Endothelial cell (in vitro differentiated cells): ENCODE measurements around the gene KMT2B. TPM values are rescaled to one million over a fixed set of nuclear protein-coding genes. Genes with fewer than 3 reads are reported as not detected.

ENCODE experiments used
- DNase-seq: peaks from one replicate; pipeline ENCODE4 v3.0.0; 2021; ENCODE audit warnings: low spot score
- H3K27ac Mint-ChIP-seq: one replicate; pipeline ENCODE4 v1.8.0; 2021; ENCODE audit warnings: mixed read lengths, inconsistent platforms; ENCODE audit not compliant: unreplicated experiment
- H3K27me3 Mint-ChIP-seq: one replicate; pipeline ENCODE4 v1.8.0; 2021; ENCODE audit warnings: mild to moderate bottlenecking, moderate library complexity, mixed read lengths, inconsistent platforms; ENCODE audit not compliant: unreplicated experiment
- H3K36me3 Mint-ChIP-seq: one replicate; pipeline ENCODE4 v1.8.0; 2021; ENCODE audit warnings: mild to moderate bottlenecking, low read depth, mixed read lengths, inconsistent platforms; ENCODE audit not compliant: unreplicated experiment
- H3K4me1 Mint-ChIP-seq: one replicate; pipeline ENCODE4 v1.8.0; 2021; ENCODE audit warnings: mild to moderate bottlenecking, mixed read lengths, inconsistent platforms; ENCODE audit not compliant: unreplicated experiment
- H3K4me3 Mint-ChIP-seq: one replicate; pipeline ENCODE4 v1.8.0; 2021; ENCODE audit warnings: mild to moderate bottlenecking, mixed read lengths, inconsistent platforms; ENCODE audit not compliant: unreplicated experiment
- H3K9me3 Mint-ChIP-seq: one replicate; pipeline ENCODE4 v1.8.0; 2021; ENCODE audit warnings: mixed read lengths, inconsistent platforms; ENCODE audit not compliant: unreplicated experiment
- total RNA-seq: library from RNA; stranded (reverse); fragmentation: NEBNext Ultra II Directional; extraction: Animal tissue kit (Norgen Biotek cat#: 25700); gene quantifications from one replicate; pipeline ENCODE4 v1.2.1, GENCODE V29; 2021; ENCODE audit not compliant: unreplicated experiment
- TF ChIP-seq, protein P1 (sequence below): fragments of 200-600 bp; sonication (generic); IDR thresholded peaks from one replicate; pipeline ENCODE4 v1.5.0; 2021; ENCODE audit warnings: antibody characterized with exemption; ENCODE audit not compliant: unreplicated experiment

KMT2B gene
- total RNA-seq, 1 donor from 2014 or later, result 51.7 TPM

DNA sequence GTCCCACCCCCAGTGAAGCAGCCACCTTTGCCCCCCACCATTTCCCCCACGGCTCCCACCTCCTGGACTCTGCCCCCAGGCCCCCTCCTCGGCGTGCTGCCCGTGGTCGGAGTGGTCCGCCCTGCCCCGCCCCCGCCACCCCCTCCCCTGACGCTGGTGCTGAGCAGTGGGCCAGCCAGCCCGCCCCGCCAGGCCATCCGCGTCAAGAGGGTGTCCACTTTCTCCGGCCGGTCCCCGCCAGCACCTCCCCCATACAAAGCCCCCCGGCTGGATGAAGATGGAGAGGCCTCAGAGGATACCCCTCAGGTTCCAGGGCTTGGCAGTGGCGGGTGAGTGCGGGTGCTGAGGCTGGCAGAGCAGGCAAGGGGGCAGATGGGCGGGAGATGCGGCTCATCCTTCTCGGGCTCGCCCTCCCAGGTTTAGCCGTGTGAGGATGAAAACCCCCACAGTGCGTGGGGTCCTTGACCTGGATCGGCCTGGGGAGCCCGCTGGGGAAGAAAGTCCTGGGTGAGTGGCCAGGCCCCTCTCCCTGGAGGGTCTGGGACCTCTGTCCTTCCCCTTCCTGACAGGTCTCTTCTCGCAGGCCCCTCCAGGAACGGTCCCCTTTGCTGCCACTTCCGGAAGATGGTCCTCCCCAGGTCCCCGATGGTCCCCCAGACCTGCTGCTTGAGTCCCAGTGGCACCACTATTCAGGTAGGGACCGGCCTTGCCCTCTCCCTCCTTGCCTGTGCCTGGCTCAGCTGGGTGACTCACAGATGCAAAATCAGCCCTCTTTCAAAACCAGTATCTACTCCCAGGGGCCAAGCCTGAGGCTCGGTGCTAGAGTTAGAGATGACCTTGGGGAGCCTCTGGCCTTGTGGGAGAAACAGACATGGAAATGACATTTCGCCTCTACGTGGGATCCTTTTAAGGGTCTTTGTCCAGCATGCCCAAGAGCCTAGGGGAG, 15.7 kb downstream of the KMT2B start:
- H3K9me3 Mint-ChIP-seq, result no peaks in the 10 kb centered on the region
- H3K27ac Mint-ChIP-seq, result no peak overlapping the region
- peaks cover 25% of the 10 kb centered on the region for H3K27me3 Mint-ChIP-seq
- H3K4me3 Mint-ChIP-seq, result peak overlapping the region; percentile 49
- TF ChIP-seq, protein P1, sequence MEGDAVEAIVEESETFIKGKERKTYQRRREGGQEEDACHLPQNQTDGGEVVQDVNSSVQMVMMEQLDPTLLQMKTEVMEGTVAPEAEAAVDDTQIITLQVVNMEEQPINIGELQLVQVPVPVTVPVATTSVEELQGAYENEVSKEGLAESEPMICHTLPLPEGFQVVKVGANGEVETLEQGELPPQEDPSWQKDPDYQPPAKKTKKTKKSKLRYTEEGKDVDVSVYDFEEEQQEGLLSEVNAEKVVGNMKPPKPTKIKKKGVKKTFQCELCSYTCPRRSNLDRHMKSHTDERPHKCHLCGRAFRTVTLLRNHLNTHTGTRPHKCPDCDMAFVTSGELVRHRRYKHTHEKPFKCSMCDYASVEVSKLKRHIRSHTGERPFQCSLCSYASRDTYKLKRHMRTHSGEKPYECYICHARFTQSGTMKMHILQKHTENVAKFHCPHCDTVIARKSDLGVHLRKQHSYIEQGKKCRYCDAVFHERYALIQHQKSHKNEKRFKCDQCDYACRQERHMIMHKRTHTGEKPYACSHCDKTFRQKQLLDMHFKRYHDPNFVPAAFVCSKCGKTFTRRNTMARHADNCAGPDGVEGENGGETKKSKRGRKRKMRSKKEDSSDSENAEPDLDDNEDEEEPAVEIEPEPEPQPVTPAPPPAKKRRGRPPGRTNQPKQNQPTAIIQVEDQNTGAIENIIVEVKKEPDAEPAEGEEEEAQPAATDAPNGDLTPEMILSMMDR, result no peak
- no peak for DNase-seq
- H3K4me1 Mint-ChIP-seq, result no peaks in the 10 kb centered on the region
- peaks cover 56% of the 10 kb centered on the region for H3K36me3 Mint-ChIP-seq

DNA sequence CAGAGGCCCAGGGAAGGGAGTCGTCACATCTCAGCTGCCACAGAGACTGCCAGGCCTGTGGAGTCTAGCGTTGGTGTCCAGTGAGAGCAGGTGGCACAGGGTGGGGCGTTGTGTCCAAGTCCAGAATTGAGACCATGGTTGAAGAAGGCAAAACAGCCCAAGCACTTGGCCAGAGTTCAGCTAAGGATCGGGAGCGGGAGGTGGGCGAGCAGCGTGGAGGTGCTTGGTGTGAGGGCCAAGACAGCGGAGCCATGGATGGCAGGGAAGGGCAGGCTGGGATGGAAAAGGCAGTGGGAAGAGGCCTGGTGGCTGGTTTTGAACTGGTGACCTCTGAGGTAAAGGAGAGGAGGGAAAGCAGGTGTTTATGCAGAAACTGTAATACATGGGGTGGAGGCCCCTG, 16.5 kb downstream of the KMT2B start:
- Mint-ChIP-seq H3K4me1 (no peaks in the 10 kb centered on the region), H3K9me3 (no peaks in the 10 kb centered on the region), H3K4me3 (peak overlapping the region; percentile 49), H3K27ac (no peak overlapping the region), H3K36me3 (peaks cover 55% of the 10 kb centered on the region), H3K27me3 (peaks cover 28% of the 10 kb centered on the region)
- TF ChIP-seq, protein P1, result no peak
- DNase-seq, result no peak

DNA sequence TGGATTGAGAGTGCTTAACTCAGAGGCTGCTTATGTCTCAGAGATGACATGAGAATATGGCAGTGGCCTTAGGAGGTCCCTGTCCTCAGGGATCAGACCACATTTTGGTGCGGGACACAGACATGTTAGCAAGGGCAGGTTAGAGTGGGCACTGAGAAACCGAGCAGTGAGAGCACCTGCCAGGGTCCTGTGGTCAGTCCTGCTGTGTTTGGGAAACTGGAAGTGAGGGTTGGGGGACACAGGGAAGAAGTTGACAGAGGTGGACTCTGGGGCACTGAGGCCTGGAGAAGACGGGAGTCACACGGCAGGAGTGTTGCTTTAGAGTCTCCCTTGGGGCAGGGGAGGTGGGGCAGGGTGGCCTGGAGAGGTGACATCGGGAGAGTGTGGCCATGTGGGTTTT, 17.1 kb downstream of the KMT2B start:
- TF ChIP-seq, protein P1, result no peak
- Mint-ChIP-seq H3K36me3 (peaks cover 49% of the 10 kb centered on the region), H3K4me1 (peaks cover 3% of the 10 kb centered on the region), H3K27ac (no peak overlapping the region), H3K4me3 (peak overlapping the region; percentile 49), H3K9me3 (no peaks in the 10 kb centered on the region), H3K27me3 (peaks cover 28% of the 10 kb centered on the region)
- DNase-seq, result no peak

DNA sequence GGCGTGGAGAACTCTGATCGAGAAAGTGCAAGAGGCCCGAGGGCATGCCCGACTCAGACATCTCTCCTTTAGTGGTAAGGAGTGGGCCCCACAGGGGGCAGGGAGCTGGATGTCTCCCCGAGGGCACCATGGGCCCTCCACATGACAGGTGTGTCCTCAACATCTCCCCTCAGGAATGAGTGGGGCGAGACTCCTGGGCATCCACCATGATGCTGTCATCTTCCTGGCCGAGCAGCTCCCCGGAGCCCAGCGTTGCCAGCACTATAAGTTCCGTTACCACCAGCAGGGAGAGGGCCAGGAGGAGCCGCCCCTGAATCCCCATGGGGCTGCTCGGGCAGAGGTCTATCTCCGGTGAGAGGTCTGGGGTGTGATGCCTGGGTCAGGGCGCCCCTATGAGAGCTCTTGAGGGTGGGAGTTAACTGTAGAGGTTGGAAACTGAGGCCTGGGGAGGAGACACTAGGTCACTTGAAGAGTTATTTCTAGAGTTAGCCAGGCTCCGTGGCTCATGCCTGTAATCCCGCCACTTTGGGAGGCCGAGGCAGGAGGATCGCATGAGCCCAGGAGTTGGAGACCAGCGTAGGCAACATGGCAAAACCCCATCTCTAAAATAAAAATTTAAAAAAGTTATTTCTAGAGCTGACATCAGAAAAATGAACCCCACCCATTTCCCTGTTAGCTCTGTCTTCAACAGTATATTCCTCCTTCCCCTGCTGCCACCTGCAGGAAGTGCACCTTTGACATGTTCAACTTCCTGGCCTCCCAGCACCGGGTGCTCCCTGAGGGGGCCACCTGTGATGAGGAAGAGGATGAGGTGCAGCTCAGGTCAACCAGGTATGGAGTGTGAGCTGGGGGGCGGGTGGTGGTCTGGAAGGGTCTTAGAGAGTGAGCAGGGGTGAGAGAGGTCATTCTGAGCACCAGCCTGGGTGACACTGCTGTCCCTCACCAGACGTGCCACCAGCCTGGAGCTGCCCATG, 19.4 kb downstream of the KMT2B start:
- TF ChIP-seq, protein P1, result no peak
- Mint-ChIP-seq H3K9me3 (no peaks in the 10 kb centered on the region), H3K4me3 (peak overlapping the region; percentile 39), H3K4me1 (peaks cover 9% of the 10 kb centered on the region), H3K27me3 (peaks cover 29% of the 10 kb centered on the region), H3K27ac (no peak overlapping the region), H3K36me3 (peaks cover 31% of the 10 kb centered on the region)
- no peak for DNase-seq
